Gastrocnemius medialis (tissue), 4 donors: ENCODE measurements around the gene GALNT15.

ENCODE experiments used
- CTCF ChIP-seq, 5 experiments: fragments of 450-650 bp in 3 of 5; fragments of 200-600 bp in 2 of 5; sonication (generic) in 2 of 5; IDR thresholded peaks in 4 of 5; conservative IDR thresholded peaks in 1 of 5; 1 replicate in 4 of 5; 2 replicates in 1 of 5; pipeline ENCODE4 v1.5.1; 2016 to 2019; ENCODE audit warnings: antibody characterized with exemption in 5 of 5, mild to moderate bottlenecking in 3 of 5, moderate library complexity in 3 of 5
- POLR2A ChIP-seq, 2 donors: fragments of 450-650 bp; IDR thresholded peaks; one replicate each; pipeline ENCODE4 v1.6.1; 2017; ENCODE audit warnings: antibody characterized with exemption in 2 of 2, mild to moderate bottlenecking in 2 of 2, moderate library complexity in 2 of 2

- TF ChIP-seq CTCF (IDR thresholded peaks at IDR 0.05 in 4 of 5, conservative IDR thresholded peaks at IDR 0.05 in 1 of 5) (no peak), POLR2A (IDR thresholded peaks at IDR 0.05) (no peak)
Measured at GRCh38 chr3:16264174-16264707, 89.8 kb downstream of the GALNT15 start.
